Transverse colon (tissue), 4 donors: ENCODE measurements around the gene SON. TPM values are rescaled to one million over a fixed set of nuclear protein-coding genes. Genes with fewer than 3 reads are reported as not detected.
"Not testable (repeated sequence)": the region's sequence is repeated elsewhere in the genome, so short reads cannot be mapped to it uniquely, and the experiment has no call there.

Source experiments
- DNase-seq: peaks from one replicate; pipeline ENCODE4 v3.0.0-alpha.2; 2019
- H3K27ac ChIP-seq, 4 donors: fragments of 200-600 bp; sonication (generic); 2 replicates each; pipeline ENCODE4 v1.5.1; 2016 to 2018; ENCODE audit warnings: inconsistent platforms in 4 of 4
- H3K27me3 ChIP-seq: fragments of 200-600 bp; sonication (generic); 2 replicates; pipeline ENCODE4 v1.5.1; 2017; ENCODE audit warnings: inconsistent platforms
- H3K36me3 ChIP-seq, 4 donors: fragments of 200-600 bp; sonication (generic); 2 replicates each; pipeline ENCODE4 v1.5.1; 2017 to 2019; ENCODE audit warnings: inconsistent platforms in 4 of 4
- H3K4me1 ChIP-seq, 4 donors: fragments of 200-600 bp; sonication (generic); 2 replicates each; pipeline ENCODE4 v1.5.1; 2017 to 2020; ENCODE audit warnings: inconsistent platforms in 4 of 4
- H3K4me3 ChIP-seq, 4 donors: fragments of 200-600 bp; sonication (generic); 1 replicate in 1 of 4; 2 replicates in 3 of 4; pipeline versions ENCODE4 v1.5.1 to v1.6.1; 2017 to 2019; ENCODE audit warnings: inconsistent platforms in 4 of 4
- H3K9me3 ChIP-seq, 2 donors: fragments of 200-600 bp; sonication (generic); 2 replicates each; pipeline ENCODE4 v1.5.1; 2017 to 2019; ENCODE audit warnings: inconsistent platforms in 2 of 2
- CTCF ChIP-seq, 5 experiments: fragments of 200-600 bp in 3 of 5; fragments of 450-650 bp in 2 of 5; sonication (generic) in 3 of 5; IDR thresholded peaks; 1 replicate in 2 of 5; 2 replicates in 3 of 5; pipeline ENCODE4 v1.5.1; 2016 to 2017; ENCODE audit warnings: antibody characterized with exemption in 5 of 5, inconsistent platforms in 3 of 5, mild to moderate bottlenecking in 2 of 5, moderate library complexity in 1 of 5
- EP300 ChIP-seq: sonication (generic); formaldehyde crosslinking; IDR thresholded peaks from one replicate; pipeline ENCODE4 v1.6.1; 2017; ENCODE audit warnings: antibody characterized with exemption, low read depth
- POLR2A ChIP-seq: fragments of 450-650 bp; IDR thresholded peaks from one replicate; pipeline ENCODE4 v1.6.1; 2016; ENCODE audit warnings: antibody characterized with exemption, mild to moderate bottlenecking, moderate library complexity
- POLR2AphosphoS5 ChIP-seq, 3 donors: sonication (generic); formaldehyde crosslinking; IDR thresholded peaks; one replicate each; pipeline ENCODE4 v1.6.1; 2016; ENCODE audit warnings: antibody characterized with exemption in 3 of 3
- WGBS, 2 donors: methylation state at CpG; one replicate each; pipeline ENCODE4 v1.1.5; 2018; ENCODE audit warnings: low coverage in 1 of 2; 5-methylcytosine and 5-hydroxymethylcytosine counted together
- in situ Hi-C, 4 donors: fragments of 200-750 bp; cut with MboI; loops; one replicate each; pipeline versions ENCODE4 v1.15.0 to v1.15.1; 2017; ENCODE audit warnings: low sequenced_read_pairs in 3 of 4, low pct_ligation_motif_present in 1 of 4, low pct_unique_long_range_greater_than_20kb in 1 of 4
- intact Hi-C: fragments of 100-400 bp; cut with DNase I; formaldehyde crosslinking; loops from one replicate; pipeline ENCODE4 v1.15.1; 2023; ENCODE audit warnings: low total_unique reads
- total RNA-seq, 4 donors: library from RNA; depleted of rRNA; stranded (reverse); fragments of >200 nt; gene quantifications; one replicate each; pipeline ENCODE4 v1.1.0, GENCODE V29; 2016

SON gene
- total RNA-seq, 4 donors from 2014 or later = 183 to 465 (median 223) TPM

GRCh38 chr21:33572350-33572749, 29.5 kb downstream of the SON start:
- in situ Hi-C loops (no loop called here), intact Hi-C loops (no loop called here)
- no peak overlapping the region for H3K4me3 ChIP-seq
- H3K27ac ChIP-seq = no peak overlapping the region
- DNase-seq = no peak
- H3K4me1 ChIP-seq = peaks cover 0 to 3% (median 0%) of the 10 kb centered on the region in 4 donors
- H3K36me3 ChIP-seq = peaks cover 0 to 64% (median 35%) of the 10 kb centered on the region in 4 donors
- no peaks in the 10 kb centered on the region for H3K9me3 ChIP-seq
- TF ChIP-seq CTCF (IDR thresholded peaks at IDR 0.05) (no peak), POLR2A (no peak), POLR2AphosphoS5 (IDR thresholded peaks at IDR 0.05) (no peak), EP300 (no peak)
- WGBS, 2 donors = 35 to 47% methylated on average over 2 to 3 of the region's 3 CpGs
- no peaks in the 10 kb centered on the region for H3K27me3 ChIP-seq

DNA sequence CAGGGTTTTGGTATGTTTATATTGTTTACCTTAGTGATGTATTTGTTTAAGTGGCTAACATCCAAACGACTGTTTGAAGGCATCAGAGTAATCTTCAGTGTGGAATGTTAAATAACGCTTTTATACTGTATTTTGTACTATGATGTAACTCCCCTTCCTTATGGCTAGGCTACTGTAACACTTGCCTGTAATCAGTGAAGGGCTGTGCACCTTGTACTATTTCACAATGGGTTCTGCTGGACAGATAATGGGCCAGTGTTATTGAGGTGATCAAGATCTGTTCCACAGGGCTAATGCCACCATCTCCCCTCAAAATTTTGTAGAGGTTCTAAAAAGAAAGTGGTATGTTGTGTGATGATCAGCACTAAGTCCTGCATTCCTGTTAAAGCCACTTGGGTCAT, 33.9 kb downstream of the SON start:
- intact Hi-C loops, H3K27ac ChIP-seq, H3K4me1 ChIP-seq, H3K9me3 ChIP-seq, H3K4me3 ChIP-seq, in situ Hi-C loops, H3K27me3 ChIP-seq, DNase-seq: not testable (repeated sequence)
- WGBS, 2 donors = 32 to 39% methylated on average over 2 of the region's 2 CpGs
- peaks cover 0 to 37% (median 17%) of the 10 kb centered on the region in 4 donors for H3K36me3 ChIP-seq

GRCh38 chr21:33578214-33578613, 35.4 kb downstream of the SON start:
- DNase-seq = no peak
- no peaks in the 10 kb centered on the region for H3K9me3 ChIP-seq
- H3K4me1 ChIP-seq = no peaks in the 10 kb centered on the region
- 82 to 94% methylated on average over 2 of the region's 2 CpGs for WGBS, 2 donors
- H3K27me3 ChIP-seq = no peaks in the 10 kb centered on the region
- no peak overlapping the region for H3K4me3 ChIP-seq
- in situ Hi-C loops (no loop called here), intact Hi-C loops (no loop called here)
- TF ChIP-seq EP300 = no peak
- no peak overlapping the region for H3K27ac ChIP-seq
- peaks cover 0 to 30% (median 15%) of the 10 kb centered on the region in 4 donors for H3K36me3 ChIP-seq

GRCh38 chr21:33578959-33579542, 36.2 kb downstream of the SON start:
- Histone ChIP-seq H3K4me1 (no peaks in the 10 kb centered on the region), H3K9me3 (no peaks in the 10 kb centered on the region), H3K27me3 (no peaks in the 10 kb centered on the region), H3K36me3 (peaks cover 0 to 22% (median 11%) of the 10 kb centered on the region in 4 donors), H3K27ac (no peak overlapping the region), H3K4me3 (no peak overlapping the region)
- intact Hi-C loops (no loop called here), in situ Hi-C loops (no loop called here)
- DNase-seq = no peak
- TF ChIP-seq POLR2AphosphoS5 (IDR thresholded peaks at IDR 0.05) (no peak), CTCF (IDR thresholded peaks at IDR 0.05) (no peak), POLR2A (no peak), EP300 (no peak)
- 94% methylated on average over 6 to 7 of the region's 7 CpGs for whole genome bisulfite sequencing, 2 donors

- intact Hi-C loops (no loop called here), in situ Hi-C loops (no loop called here)
- DNase-seq = no peak
- TF ChIP-seq POLR2A = no peak
- TF ChIP-seq EP300 = no peak
- TF ChIP-seq POLR2AphosphoS5 (IDR thresholded peaks at IDR 0.05) = no peak
- TF ChIP-seq CTCF (IDR thresholded peaks at IDR 0.05) = no peak
- Histone ChIP-seq H3K4me3 (no peak overlapping the region), H3K9me3 (no peaks in the 10 kb centered on the region), H3K27me3 (no peaks in the 10 kb centered on the region), H3K27ac (no peak overlapping the region), H3K36me3 (no peaks in the 10 kb centered on the region), H3K4me1 (peaks cover 0 to 14% (median 7%) of the 10 kb centered on the region in 4 donors)
- 83 to 89% methylated on average over 3 of the region's 3 CpGs for WGBS, 2 donors
These were observed 41.6 kb downstream of the SON start for GRCh38 chr21:33584455-33584854.
